Measurements from ENCODE around the gene RTTN.

DNA sequence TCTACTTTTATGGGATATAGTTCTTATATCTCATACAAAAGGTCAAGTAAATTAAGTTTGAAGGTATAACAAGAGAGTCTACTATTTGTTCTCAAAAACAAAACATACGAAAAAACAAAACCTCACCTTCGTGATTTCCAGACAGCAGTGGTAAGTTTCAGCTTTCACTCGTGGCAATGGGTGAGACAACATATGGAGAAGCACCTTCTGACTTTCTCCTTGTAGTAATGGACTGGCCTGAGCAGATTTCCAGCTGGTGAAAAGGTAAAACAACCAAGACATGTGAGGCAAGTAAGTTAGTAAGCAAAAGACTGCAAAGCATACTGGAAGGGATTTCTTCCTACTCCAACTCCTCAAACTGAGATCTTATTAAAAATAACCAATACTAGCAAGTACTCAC, 39.6 kb downstream of the RTTN start:
- TF ChIP-seq, protein P1, sequence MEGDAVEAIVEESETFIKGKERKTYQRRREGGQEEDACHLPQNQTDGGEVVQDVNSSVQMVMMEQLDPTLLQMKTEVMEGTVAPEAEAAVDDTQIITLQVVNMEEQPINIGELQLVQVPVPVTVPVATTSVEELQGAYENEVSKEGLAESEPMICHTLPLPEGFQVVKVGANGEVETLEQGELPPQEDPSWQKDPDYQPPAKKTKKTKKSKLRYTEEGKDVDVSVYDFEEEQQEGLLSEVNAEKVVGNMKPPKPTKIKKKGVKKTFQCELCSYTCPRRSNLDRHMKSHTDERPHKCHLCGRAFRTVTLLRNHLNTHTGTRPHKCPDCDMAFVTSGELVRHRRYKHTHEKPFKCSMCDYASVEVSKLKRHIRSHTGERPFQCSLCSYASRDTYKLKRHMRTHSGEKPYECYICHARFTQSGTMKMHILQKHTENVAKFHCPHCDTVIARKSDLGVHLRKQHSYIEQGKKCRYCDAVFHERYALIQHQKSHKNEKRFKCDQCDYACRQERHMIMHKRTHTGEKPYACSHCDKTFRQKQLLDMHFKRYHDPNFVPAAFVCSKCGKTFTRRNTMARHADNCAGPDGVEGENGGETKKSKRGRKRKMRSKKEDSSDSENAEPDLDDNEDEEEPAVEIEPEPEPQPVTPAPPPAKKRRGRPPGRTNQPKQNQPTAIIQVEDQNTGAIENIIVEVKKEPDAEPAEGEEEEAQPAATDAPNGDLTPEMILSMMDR (optimal IDR thresholded peaks at IDR 0.05 in 1 of 3, IDR thresholded peaks at IDR 0.05 in 1 of 3, conservative IDR thresholded peaks at IDR 0.05 in 1 of 3; ENCODE audit: extremely low read depth in 1 of 3, insufficient read depth in 2 of 3, low read length in 3 of 3) = no peak
- TF ChIP-seq EZH2 (IDR thresholded peaks at IDR 0.05; ENCODE audit: low read length) = no peak

All from keratinocyte (primary cell).